Ascending aorta (tissue), 2 donors: Measurements from ENCODE around the gene SDS. TPM values are rescaled to one million over a fixed set of nuclear protein-coding genes. Genes with fewer than 3 reads are reported as not detected.

Experiments used
- DNase-seq, 2 donors: peaks; one replicate each; pipeline ENCODE4 v3.0.0-alpha.2; 2019; ENCODE audit warnings: low spot score in 2 of 2
- H3K27ac ChIP-seq, 2 donors: fragments of 200-600 bp; sonication (generic); one replicate each; pipeline ENCODE4 v1.5.1; 2016 to 2017; ENCODE audit warnings: mild to moderate bottlenecking in 1 of 2
- H3K27me3 ChIP-seq: fragments of 200-600 bp; sonication (generic); one replicate; pipeline ENCODE4 v1.5.1; 2017
- H3K36me3 ChIP-seq, 2 donors: fragments of 200-600 bp; sonication (generic); one replicate each; pipeline ENCODE4 v1.5.1; 2016
- H3K4me1 ChIP-seq, 2 donors: fragments of 200-600 bp; sonication (generic); one replicate each; pipeline ENCODE4 v1.5.1; 2016 to 2017; ENCODE audit warnings: mild to moderate bottlenecking in 1 of 2
- H3K4me3 ChIP-seq, 2 donors: fragments of 200-600 bp; sonication (generic); one replicate each; pipeline ENCODE4 v1.5.1; 2016 to 2017; ENCODE audit warnings: mild to moderate bottlenecking in 1 of 2
- H3K9me3 ChIP-seq, 2 donors: fragments of 200-600 bp; sonication (generic); one replicate each; pipeline ENCODE4 v1.5.1; 2016
- CTCF ChIP-seq, 3 experiments: fragments of 200-600 bp in 2 of 3; fragments of 450-650 bp in 1 of 3; sonication (generic) in 2 of 3; IDR thresholded peaks; one replicate each; pipeline ENCODE4 v1.5.1; 2016 to 2019; ENCODE audit warnings: antibody characterized with exemption in 3 of 3, mild to moderate bottlenecking in 1 of 3, moderate library complexity in 1 of 3
- intact Hi-C: fragments of 100-400 bp; cut with DNase I; formaldehyde crosslinking; loops from one replicate; pipeline ENCODE4 v1.15.1; 2023
- total RNA-seq: library from RNA; depleted of rRNA; stranded (reverse); fragments of >200 nt; gene quantifications from one replicate; pipeline ENCODE4 v1.1.0, GENCODE V29; 2016

The SDS gene
- 34.5 TPM for total RNA-seq

- Histone ChIP-seq H3K4me3 (no peak within 1 kb of the TSS), H3K9me3 (no peaks in the 10 kb centered on the region), H3K36me3 (no peaks in the 10 kb centered on the region), H3K27ac (no peak within 1 kb of the TSS), H3K27me3 (no peaks in the 10 kb centered on the region), H3K4me1 (no peaks in the 10 kb centered on the region)
- intact Hi-C loops: no loop called here
- no peak for TF ChIP-seq CTCF (IDR thresholded peaks at IDR 0.05)
- DNase-seq: no peak
Measured at GRCh38 chr12:113403435-113404415, at the start of gene SDS. Gene SDS, minus strand, starts transcription at chr12:113403887. Its CDS starts 4,179 bp downstream, at chr12:113399708.

- no peak for DNase-seq
- H3K27me3 ChIP-seq: no peaks in the 10 kb centered on the region
Measured at GRCh38 chr12:113453330-113453729, 49.6 kb upstream of the SDS start.

GRCh38 chr12:113452458-113452857, 48.8 kb upstream of the SDS start:
- TF ChIP-seq CTCF (IDR thresholded peaks at IDR 0.05): no peak
- Histone ChIP-seq H3K4me3 (no peak overlapping the region), H3K27ac (no peak overlapping the region), H3K9me3 (no peaks in the 10 kb centered on the region), H3K36me3 (no peaks in the 10 kb centered on the region), H3K4me1 (no peaks in the 10 kb centered on the region), H3K27me3 (no peaks in the 10 kb centered on the region)
- no peak for DNase-seq
- intact Hi-C loops: no loop called here

More at GRCh38 chr12:113453330-113453729, 49.6 kb upstream of the SDS start:
- TF ChIP-seq CTCF (IDR thresholded peaks at IDR 0.05): no peak
- no peak overlapping the region for H3K4me3 ChIP-seq
- intact Hi-C loops: no loop called here
- no peak overlapping the region for H3K27ac ChIP-seq
- H3K36me3 ChIP-seq: no peaks in the 10 kb centered on the region
- H3K9me3 ChIP-seq: no peaks in the 10 kb centered on the region
- H3K4me1 ChIP-seq: no peaks in the 10 kb centered on the region

- Histone ChIP-seq H3K9me3 (no peaks in the 10 kb centered on the region), H3K4me3 (no peak overlapping the region), H3K27me3 (no peaks in the 10 kb centered on the region), H3K4me1 (no peaks in the 10 kb centered on the region), H3K36me3 (no peaks in the 10 kb centered on the region), H3K27ac (no peak overlapping the region)
- no peak for TF ChIP-seq CTCF (IDR thresholded peaks at IDR 0.05)
- DNase-seq: no peak
- intact Hi-C loops: no loop called here
Measured at GRCh38 chr12:113449839-113450238, 46.2 kb upstream of the SDS start.

GRCh38 chr12:113449299-113449698, 45.6 kb upstream of the SDS start:
- intact Hi-C loops: no loop called here
- no peak for DNase-seq
- Histone ChIP-seq H3K27me3 (no peaks in the 10 kb centered on the region), H3K4me3 (no peak overlapping the region), H3K9me3 (no peaks in the 10 kb centered on the region), H3K27ac (no peak overlapping the region), H3K36me3 (no peaks in the 10 kb centered on the region), H3K4me1 (no peaks in the 10 kb centered on the region)
- TF ChIP-seq CTCF (IDR thresholded peaks at IDR 0.05): no peak
